ENCODE measurements around the gene MAP2K5. TPM values are rescaled to one million over a fixed set of nuclear protein-coding genes. Genes with fewer than 3 reads are reported as not detected.

Gene MAP2K5
- total RNA-seq, 1 experiment from 2014 or later, result 15.0 TPM

GRCh38 chr15:67771189-67771800, 228.8 kb downstream of the MAP2K5 start:
- Histone ChIP-seq H4K20me1 (ENCODE audit: control insufficient read depth, insufficient read depth, insufficient read length) (no peaks in the 10 kb centered on the region), H2BK12ac (ENCODE audit: insufficient read length, low read depth, low read length) (no peak overlapping the region), H4K5ac (ENCODE audit: insufficient read length, low read depth, low read length) (no peak overlapping the region), H3K27ac (ENCODE audit: insufficient read length, low read depth, low read length) (no peak overlapping the region), H3K4me1 (ENCODE audit: insufficient read depth, low read length) (no peaks in the 10 kb centered on the region; the same call in 1 of the 2 replicates), H3K27me3 (ENCODE audit: insufficient read depth, low read length) (no peaks in the 10 kb centered on the region; the same call in 1 of the 2 replicates), H4K91ac (ENCODE audit: insufficient read length, low read depth, low read length) (no peak overlapping the region), H3K56ac (ENCODE audit: insufficient read length, low read depth, low read length) (no peak overlapping the region), H2BK120ac (ENCODE audit: low read depth, low read length, poor library complexity, severe bottlenecking) (no peak overlapping the region), H2AK5ac (ENCODE audit: insufficient read length, low read length) (no peak overlapping the region), H3K4ac (ENCODE audit: low read depth, low read length) (no peak overlapping the region), H3K18ac (ENCODE audit: insufficient read length, low read depth, low read length) (no peak overlapping the region), H3K79me1 (ENCODE audit: insufficient read depth, low read depth, low read length, poor library complexity, severe bottlenecking) (no peaks in the 10 kb centered on the region), H3K14ac (ENCODE audit: insufficient read depth, low read length) (no peak overlapping the region), H2AFZ (ENCODE audit: low read length) (no peak overlapping the region), H3K23ac (ENCODE audit: insufficient read length, low read depth, low read length) (no peak overlapping the region), H3T11ph (ENCODE audit: low read length) (no peak overlapping the region), H2BK15ac (ENCODE audit: low read depth, low read length) (no peak overlapping the region), H2BK5ac (ENCODE audit: insufficient read length, low read length) (no peak overlapping the region), H4K8ac (replicated peaks; ENCODE audit: insufficient read length, low read depth, low read length) (no peak overlapping the region), H2BK20ac (ENCODE audit: low read depth, low read length, poor library complexity, severe bottlenecking) (no peak overlapping the region), H3K79me2 (ENCODE audit: insufficient read depth, low read length) (no peaks in the 10 kb centered on the region), H3K4me2 (ENCODE audit: insufficient read depth, insufficient read length, low read length) (no peak overlapping the region), H3K9me3 (ENCODE audit: control insufficient read depth, low read depth, low read length) (no peaks in the 10 kb centered on the region), H3K9ac (ENCODE audit: extremely low read depth, insufficient read length, low read length) (no peak overlapping the region), H3K23me2 (ENCODE audit: insufficient read length, low read depth, low read length, poor library complexity, severe bottlenecking) (no peaks in the 10 kb centered on the region)
- Mint-ChIP-seq H3K4me1 (peaks cover 22 to 61% of the 10 kb centered on the region in 2 experiments), H3K9me3 (no peaks in the 10 kb centered on the region; a peak in 1 of 5 replicates), H3K27me3 (ENCODE audit: low read depth) (no peaks in the 10 kb centered on the region), H3K27ac (no peak overlapping the region), H3K4me3 (no peak overlapping the region), H3K36me3 (ENCODE audit: insufficient read depth in 1 of 3, low read depth in 3 of 3) (no peaks in the 10 kb centered on the region)
- DNase-seq, result no peak
- WGBS (ENCODE audit: extremely low coverage, insufficient read length, low lambda C conversion rate), result no CpG with 5 or more reads among the region's 7 CpGs
- TF ChIP-seq CTCF (conservative IDR thresholded peaks at IDR 0.05), result no peak
